CD4-positive, alpha-beta T cell (primary cell): ENCODE measurements around the gene PLRG1. TPM values are rescaled to one million over a fixed set of nuclear protein-coding genes. Genes with fewer than 3 reads are reported as not detected.
A peak's percentile ranks its signal among the peaks of the same experiment; 100 is the strongest.

Source experiments
- ATAC-seq: fragments of 200-7000 bp; cut with Tn5 transposase; one replicate; pipeline ENCODE4 v1.10.0; 2022; ENCODE audit warnings: mild to moderate bottlenecking; ENCODE audit not compliant: poor library complexity
- CTCF ChIA-PET: fragments of 350-600 bp; sonication (Branson Sonifier 250); formaldehyde crosslinking; loops from one replicate; lab custom pipeline; 2021; ENCODE audit warnings: antibody characterized with exemption, inconsistent platforms; lab: Charles Lee
- POLR2A ChIA-PET: fragments of 350-600 bp; sonication (Branson Sonifier 250); formaldehyde crosslinking; loops from one replicate; lab custom pipeline; 2021; ENCODE audit warnings: antibody characterized with exemption, inconsistent platforms; lab: Charles Lee
- DNase-seq, 14 experiments: peaks; one replicate each; pipeline ENCODE4 v3.0.0-alpha.2; 2013 to 2020; ENCODE audit warnings: mixed read lengths in 2 of 14
- H3K27ac ChIP-seq, 2 donors: one replicate each; pipeline versions ENCODE4 v1.5.1 to v1.7.0; 2013; ENCODE audit warnings: low read length in 2 of 2, low read depth in 1 of 2, mild to moderate bottlenecking in 1 of 2
- H3K27me3 ChIP-seq, 2 experiments: 1 replicate in 1 of 2; 2 replicates in 1 of 2; pipeline versions ENCODE4 v1.6.1 to v1.7.0; 2013; ENCODE audit warnings: low read length in 2 of 2, control low read depth in 1 of 2, mild to moderate bottlenecking in 1 of 2, moderate library complexity in 1 of 2; ENCODE audit not compliant: insufficient read depth in 2 of 2, control insufficient read depth in 1 of 2
- H3K36me3 ChIP-seq: one replicate; pipeline ENCODE4 v1.6.1; 2013; ENCODE audit warnings: low read length, control low read depth; ENCODE audit not compliant: insufficient read depth
- H3K4me1 ChIP-seq: one replicate; pipeline ENCODE4 v1.6.1; 2013; ENCODE audit warnings: low read length, control low read depth; ENCODE audit not compliant: insufficient read depth
- H3K4me3 ChIP-seq: one replicate; pipeline ENCODE4 v1.5.1; 2013; ENCODE audit warnings: mild to moderate bottlenecking, low read length, moderate library complexity
- H3K9me3 ChIP-seq, 2 experiments: 1 replicate in 1 of 2; 2 replicates in 1 of 2; pipeline versions ENCODE4 v1.6.1 to v1.7.0; 2013; ENCODE audit warnings: low read length in 2 of 2, mild to moderate bottlenecking in 2 of 2, control low read depth in 1 of 2, moderate library complexity in 1 of 2; ENCODE audit not compliant: control insufficient read depth in 1 of 2, insufficient read depth in 1 of 2
- H3K27ac Mint-ChIP-seq: one replicate; pipeline ENCODE4 v1.8.0; 2020; ENCODE audit warnings: mixed read lengths
- H3K27me3 Mint-ChIP-seq: one replicate; pipeline ENCODE4 v1.8.0; 2021; ENCODE audit warnings: mixed read lengths
- H3K36me3 Mint-ChIP-seq: one replicate; pipeline ENCODE4 v1.8.0; 2021; ENCODE audit warnings: low read depth, mixed read lengths
- H3K4me1 Mint-ChIP-seq: one replicate; pipeline ENCODE4 v1.8.0; 2021; ENCODE audit warnings: low read depth, mixed read lengths
- H3K4me3 Mint-ChIP-seq: one replicate; pipeline ENCODE4 v1.8.0; 2020; ENCODE audit warnings: mild to moderate bottlenecking, mixed read lengths
- H3K9me3 Mint-ChIP-seq: one replicate; pipeline ENCODE4 v1.8.0; 2020; ENCODE audit warnings: mixed read lengths
- CTCF ChIP-seq: fragments of 200-600 bp; IDR thresholded peaks from one replicate; pipeline ENCODE4 v1.8.0; 2022; ENCODE audit warnings: antibody characterized with exemption, mild to moderate bottlenecking
- intact Hi-C, 2 experiments: fragments of 100-400 bp; cut with DNase I in 1 of 2; cut with micrococcal nuclease in 1 of 2; formaldehyde crosslinking; loops; one replicate each; pipeline versions ENCODE4 v1.15.1 to v1.9.0; 2023 to 2025; cut with DNase I, micrococcal nuclease
- total RNA-seq, 174 experiments: library from RNA in 2 of 174; stranded (reverse) in 2 of 174; gene quantifications; one replicate each; pipeline ENCODE4 v1.2.3 and lab custom pipeline; 2021 to 2026

Gene PLRG1
- total RNA-seq, 2 experiments from 2014 or later: 41.1 to 44.8 TPM

- peak; percentile 41 for ATAC-seq
- Mint-ChIP-seq H3K9me3 (no peaks in the 10 kb centered on the region), H3K4me3 (peak overlapping the region; percentile 63), H3K27ac (peak overlapping the region; percentile 63), H3K4me1 (peaks cover 31% of the 10 kb centered on the region), H3K36me3 (peaks cover 28% of the 10 kb centered on the region), H3K27me3 (no peaks in the 10 kb centered on the region)
- Histone ChIP-seq H3K27me3 (no peaks in the 10 kb centered on the region), H3K4me3 (no peak overlapping the region), H3K36me3 (peaks cover 10% of the 10 kb centered on the region), H3K27ac (no peak overlapping the region), H3K9me3 (no peaks in the 10 kb centered on the region), H3K4me1 (peaks cover 15% of the 10 kb centered on the region)
- peak; percentile 48 to 86 (median 60) for DNase-seq
- intact Hi-C loops: loop anchor here (1.0 to 10.0 kb wide), 9 partner anchors 66 to 1401 kb away; partner anchors contain the start of gene CTSO (in 2 of the 2)
- peak; percentile 93 for TF ChIP-seq CTCF
- CTCF ChIA-PET: interaction anchor here (0.6 to 1.5 kb wide), 13 partner anchors 11 to 824 kb away, joined by 3 to 7 read pairs (median 4); partner anchors contain the start of gene FGB
- POLR2A ChIA-PET: interaction anchor here (0.9 to 1.2 kb wide), 3 partner anchors 67 to 1402 kb away, joined by 3 to 4 read pairs (median 3); partner anchors contain the start of gene CTSO
These were observed 1.9 kb upstream of the PLRG1 start for GRCh38 chr4:154551872-154552686.

- H3K4me1 ChIP-seq: peaks cover 13% of the 10 kb centered on the region
- no peak overlapping the region for H3K27ac Mint-ChIP-seq
- peaks cover 38% of the 10 kb centered on the region for H3K4me1 Mint-ChIP-seq
- no peak overlapping the region for H3K4me3 ChIP-seq
- ATAC-seq (no peak), DNase-seq (no peak)
- no peaks in the 10 kb centered on the region for H3K27me3 ChIP-seq
- H3K36me3 ChIP-seq: peaks cover 74% of the 10 kb centered on the region
- peaks cover 90% of the 10 kb centered on the region for H3K36me3 Mint-ChIP-seq
- ChIA-PET POLR2A (no interaction called here), CTCF (no interaction called here)
- no peaks in the 10 kb centered on the region for H3K27me3 Mint-ChIP-seq
- no peaks in the 10 kb centered on the region for H3K9me3 Mint-ChIP-seq
- intact Hi-C loops: no loop called here
- H3K9me3 ChIP-seq: no peaks in the 10 kb centered on the region
- no peak overlapping the region for H3K4me3 Mint-ChIP-seq
- no peak overlapping the region for H3K27ac ChIP-seq
- TF ChIP-seq CTCF: no peak
These were observed 4.5 kb downstream of the PLRG1 start for GRCh38 chr4:154545689-154546088.

- Histone ChIP-seq H3K27ac (no peak overlapping the region), H3K36me3 (peaks cover 100% of the 10 kb centered on the region), H3K9me3 (no peaks in the 10 kb centered on the region), H3K27me3 (no peaks in the 10 kb centered on the region), H3K4me3 (no peak overlapping the region), H3K4me1 (no peaks in the 10 kb centered on the region)
- no peaks in the 10 kb centered on the region for H3K9me3 Mint-ChIP-seq
- ChIA-PET CTCF (no interaction called here), POLR2A (no interaction called here)
- ATAC-seq (no peak), DNase-seq (no peak)
- H3K4me3 Mint-ChIP-seq: no peak overlapping the region
- TF ChIP-seq CTCF: no peak
- H3K4me1 Mint-ChIP-seq: peaks cover 15% of the 10 kb centered on the region
- no peaks in the 10 kb centered on the region for H3K27me3 Mint-ChIP-seq
- H3K36me3 Mint-ChIP-seq: peaks cover 94% of the 10 kb centered on the region
- peak overlapping the region; percentile 4 for H3K27ac Mint-ChIP-seq
- intact Hi-C loops: no loop called here
These were observed 7.8 kb downstream of the PLRG1 start for GRCh38 chr4:154542271-154542879.
